Right atrium auricular region (tissue), 2 donors: ENCODE measurements around the gene SLC10A3. TPM values are rescaled to one million over a fixed set of nuclear protein-coding genes. Genes with fewer than 3 reads are reported as not detected.

Experiments
- DNase-seq: peaks from one replicate; pipeline ENCODE4 v3.0.0-alpha.2; 2019; ENCODE audit warnings: low spot score
- H3K27ac ChIP-seq, 2 donors: fragments of 200-600 bp; sonication (generic); 1 replicate in 1 of 2; 2 replicates in 1 of 2; pipeline ENCODE4 v1.5.1; 2016 to 2019
- H3K27me3 ChIP-seq, 2 donors: fragments of 200-600 bp; sonication (generic); one replicate each; pipeline versions ENCODE4 v1.5.1 to v1.6.0; 2017 to 2019
- H3K36me3 ChIP-seq: fragments of 200-600 bp; sonication (generic); one replicate; pipeline ENCODE4 v1.5.1; 2016
- H3K4me1 ChIP-seq, 2 donors: fragments of 200-600 bp; sonication (generic); one replicate each; pipeline versions ENCODE4 v1.5.1 to v1.6.0; 2017 to 2019
- H3K4me3 ChIP-seq, 2 donors: fragments of 200-600 bp; sonication (generic); 1 replicate in 1 of 2; 2 replicates in 1 of 2; pipeline ENCODE4 v1.5.1; 2017 to 2019; ENCODE audit warnings: mild to moderate bottlenecking in 1 of 2, moderate library complexity in 1 of 2
- H3K9me3 ChIP-seq, 2 donors: fragments of 200-600 bp; sonication (generic); one replicate each; pipeline ENCODE4 v1.5.1; 2019
- CTCF ChIP-seq, 2 donors: fragments of 200-600 bp; sonication (generic); IDR thresholded peaks; one replicate each; pipeline ENCODE4 v1.5.1; 2019; ENCODE audit warnings: antibody characterized with exemption in 2 of 2
- total RNA-seq, 2 donors: library from RNA; depleted of rRNA; stranded (reverse); fragments of >200 nt; gene quantifications; one replicate each; pipeline ENCODE4 v1.1.0, GENCODE V29; 2016

Gene SLC10A3
- total RNA-seq, 2 donors from 2014 or later, result 22.2 to 22.9 TPM

GRCh38 chrX:154478728-154479622 is 11.5 kb downstream of the SLC10A3 start, which contains the start of gene LAGE3:
Gene LAGE3, minus strand, starts transcription at chrX:154479281. Its CDS starts 366 bp downstream, at chrX:154478915.
- DNase-seq, result peak; percentile 89
- no peaks in the 10 kb centered on the region for H3K9me3 ChIP-seq
- H3K36me3 ChIP-seq, result no peaks in the 10 kb centered on the region
- H3K27me3 ChIP-seq, result no peaks in the 10 kb centered on the region
- TF ChIP-seq CTCF (IDR thresholded peaks at IDR 0.05), result no peak
- H3K27ac ChIP-seq, result peak within 1 kb of the TSS; percentile 83
- H3K4me1 ChIP-seq, result peaks cover 0 to 5% of the 10 kb centered on the region in 2 donors
- peak within 1 kb of the TSS; percentile 45 to 55 for H3K4me3 ChIP-seq

- no peak for DNase-seq
- Histone ChIP-seq H3K4me1 (peaks cover 0 to 5% of the 10 kb centered on the region in 2 donors), H3K36me3 (no peaks in the 10 kb centered on the region), H3K27ac (peak overlapping the region; percentile 83), H3K4me3 (peak overlapping the region; percentile 45 to 55), H3K9me3 (no peaks in the 10 kb centered on the region), H3K27me3 (no peaks in the 10 kb centered on the region)
- no peak for TF ChIP-seq CTCF (IDR thresholded peaks at IDR 0.05)
Measured at GRCh38 chrX:154477891-154478477, 12.4 kb downstream of the SLC10A3 start.

GRCh38 chrX:154476821-154477220 is 13.6 kb downstream of the SLC10A3 start:
- no peak for TF ChIP-seq CTCF (IDR thresholded peaks at IDR 0.05)
- DNase-seq, result no peak
- H3K9me3 ChIP-seq, result no peaks in the 10 kb centered on the region

GRCh38 chrX:154473683-154474082 is 16.7 kb downstream of the SLC10A3 start:
- peaks cover 18% of the 10 kb centered on the region for H3K36me3 ChIP-seq
- H3K4me1 ChIP-seq, result peaks cover 0 to 5% of the 10 kb centered on the region in 2 donors
- no peak for TF ChIP-seq CTCF (IDR thresholded peaks at IDR 0.05)
- H3K4me3 ChIP-seq, result no peak overlapping the region
- DNase-seq, result no peak
- no peak overlapping the region for H3K27ac ChIP-seq
- H3K9me3 ChIP-seq, result no peaks in the 10 kb centered on the region
- no peaks in the 10 kb centered on the region for H3K27me3 ChIP-seq

More at GRCh38 chrX:154476821-154477220, 13.6 kb downstream of the SLC10A3 start:
- Histone ChIP-seq H3K4me1 (peaks cover 0 to 5% of the 10 kb centered on the region in 2 donors), H3K4me3 (no peak overlapping the region), H3K27ac (no peak overlapping the region), H3K36me3 (no peaks in the 10 kb centered on the region), H3K27me3 (no peaks in the 10 kb centered on the region)

GRCh38 chrX:154472685-154473632 is 17.5 kb downstream of the SLC10A3 start:
- H3K9me3 ChIP-seq, result no peaks in the 10 kb centered on the region

More at GRCh38 chrX:154472685-154473632, 17.5 kb downstream of the SLC10A3 start:
- no peak for DNase-seq
- Histone ChIP-seq H3K4me1 (peaks cover 0 to 2% of the 10 kb centered on the region in 2 donors), H3K4me3 (no peak overlapping the region), H3K27me3 (no peaks in the 10 kb centered on the region), H3K27ac (no peak overlapping the region), H3K36me3 (peaks cover 18% of the 10 kb centered on the region)
- TF ChIP-seq CTCF (IDR thresholded peaks at IDR 0.05), result no peak
